Hematopoietic multipotent progenitor cell treated with erythropoietin and hydrocortisone succinate and interleukin-3 and kit ligand, for 8 days (in vitro differentiated cells): ENCODE measurements around the gene ADARB2.
"Not testable (repeated sequence)": the region's sequence is repeated elsewhere in the genome, so short reads cannot be mapped to it uniquely, and the experiment has no call there.

ENCODE experiments used
- DNase-seq: peaks from one replicate; pipeline ENCODE4 v3.0.0-alpha.2; 2015

The ADARB2 gene

GRCh38 chr10:1360011-1360557 lies 377.2 kb downstream of the ADARB2 start:
- DNase-seq: no peak

GRCh38 chr10:1359626-1359955 lies 377.7 kb downstream of the ADARB2 start:
- DNase-seq: no peak

- no peak for DNase-seq
These were observed 378.3 kb downstream of the ADARB2 start for GRCh38 chr10:1358860-1359625.

GRCh38 chr10:1358147-1358546 lies 379.2 kb downstream of the ADARB2 start:
- no peak for DNase-seq

- no peak for DNase-seq
These were observed 381.0 kb downstream of the ADARB2 start for GRCh38 chr10:1356349-1356748.

GRCh38 chr10:1354809-1355710 lies 382.3 kb downstream of the ADARB2 start:
- DNase-seq: no peak

GRCh38 chr10:1352296-1352695 lies 385.0 kb downstream of the ADARB2 start:
- DNase-seq: not testable (repeated sequence)

GRCh38 chr10:1348773-1349050 lies 388.6 kb downstream of the ADARB2 start:
- DNase-seq: no peak

- no peak for DNase-seq
These were observed 389.2 kb downstream of the ADARB2 start for GRCh38 chr10:1347962-1348772.

GRCh38 chr10:1347525-1347924 lies 389.8 kb downstream of the ADARB2 start:
- no peak for DNase-seq

- no peak for DNase-seq
These were observed 391.1 kb downstream of the ADARB2 start for GRCh38 chr10:1346201-1346600.

GRCh38 chr10:1345368-1345767 lies 392.0 kb downstream of the ADARB2 start:
- no peak for DNase-seq

GRCh38 chr10:1344846-1345245 lies 392.5 kb downstream of the ADARB2 start:
- DNase-seq: no peak

- DNase-seq: no peak
These were observed 392.9 kb downstream of the ADARB2 start for GRCh38 chr10:1344408-1344807.

- no peak for DNase-seq
These were observed 394.1 kb downstream of the ADARB2 start for GRCh38 chr10:1343176-1343575.

GRCh38 chr10:1341052-1341451 lies 396.3 kb downstream of the ADARB2 start:
- not testable (repeated sequence) for DNase-seq

- no peak for DNase-seq
These were observed 397.9 kb downstream of the ADARB2 start for GRCh38 chr10:1339396-1339795.

GRCh38 chr10:1335642-1336041 lies 401.7 kb downstream of the ADARB2 start:
- no peak for DNase-seq

- DNase-seq: no peak
These were observed 403.3 kb downstream of the ADARB2 start for GRCh38 chr10:1333981-1334380.

GRCh38 chr10:1331560-1331959 lies 405.8 kb downstream of the ADARB2 start:
- no peak for DNase-seq

- no peak for DNase-seq
These were observed 407.7 kb downstream of the ADARB2 start for GRCh38 chr10:1329622-1330021.

- no peak for DNase-seq
These were observed 408.2 kb downstream of the ADARB2 start for GRCh38 chr10:1328981-1329614.
